Erythroblast (primary cell): ENCODE results near the gene PRR12.

Source experiments
- GATA1 ChIP-seq: IDR thresholded peaks from 2 replicates; pipeline ENCODE4 v1.6.1; 2011; ENCODE audit warnings: low read depth, mild to moderate bottlenecking, control low read depth, low read length, moderate library complexity
- POLR2A ChIP-seq: IDR thresholded peaks from 2 replicates; pipeline ENCODE4 v1.6.1; 2011; ENCODE audit warnings: mild to moderate bottlenecking, low read length

DNA sequence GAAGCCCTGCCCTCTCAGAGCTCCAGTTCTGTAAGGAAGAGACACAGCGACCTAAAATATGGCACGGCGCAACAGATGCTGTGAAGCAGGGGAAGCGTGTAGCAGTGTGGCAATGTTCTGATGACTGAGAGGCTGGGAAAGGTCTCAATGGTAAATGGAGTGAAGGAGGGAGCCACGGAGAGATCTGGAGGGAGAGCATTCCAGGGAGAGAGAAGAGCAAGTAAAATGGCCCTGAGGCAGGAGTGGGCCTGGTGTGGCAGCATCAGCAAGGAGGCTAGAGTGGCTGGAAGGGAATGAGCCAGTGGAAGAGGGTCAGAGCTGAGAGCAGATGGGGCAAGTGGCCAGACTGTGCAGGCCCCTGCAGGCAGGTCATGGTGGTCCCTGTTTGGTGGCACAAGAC lies 46.8 kb upstream of the PRR12 start:
- TF ChIP-seq POLR2A (no peak), GATA1 (no peak)
